Stimulated activated CD8-positive, alpha-beta memory T cell treated with anti-CD3 and anti-CD28 coated beads, Interleukin-4, amount 100 ng/mL, for 1 hour (primary cell): ENCODE measurements around the gene KDM2B.
"Not testable (repeated sequence)": the region's sequence is repeated elsewhere in the genome, so short reads cannot be mapped to it uniquely, and the experiment has no call there.

Experiments used
- DNase-seq, 2 donors: peaks; one replicate each; pipeline ENCODE4 v3.0.0-alpha.2; 2020; ENCODE audit warnings: low read depth in 2 of 2, low spot score in 1 of 2

Gene KDM2B

DNA sequence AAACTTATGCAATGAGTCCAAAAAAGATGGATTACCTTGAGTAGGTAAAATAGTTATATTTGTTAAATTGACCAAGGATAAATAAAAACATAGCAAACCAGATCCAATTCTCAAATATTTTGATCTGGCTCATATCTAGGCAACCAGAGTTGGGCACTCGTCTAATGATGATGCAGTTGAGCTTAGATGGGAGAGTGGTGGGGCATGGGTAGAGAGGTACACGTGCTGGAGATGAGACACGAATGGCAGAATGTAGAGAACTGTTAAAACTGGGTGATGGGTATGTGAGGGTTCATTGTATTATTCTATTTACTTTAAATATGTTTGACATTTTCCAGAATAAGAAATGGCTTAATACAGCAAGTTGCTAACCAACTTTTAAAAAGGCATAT is 188.5 kb downstream of the KDM2B start:
- DNase-seq, result no peak

DNA sequence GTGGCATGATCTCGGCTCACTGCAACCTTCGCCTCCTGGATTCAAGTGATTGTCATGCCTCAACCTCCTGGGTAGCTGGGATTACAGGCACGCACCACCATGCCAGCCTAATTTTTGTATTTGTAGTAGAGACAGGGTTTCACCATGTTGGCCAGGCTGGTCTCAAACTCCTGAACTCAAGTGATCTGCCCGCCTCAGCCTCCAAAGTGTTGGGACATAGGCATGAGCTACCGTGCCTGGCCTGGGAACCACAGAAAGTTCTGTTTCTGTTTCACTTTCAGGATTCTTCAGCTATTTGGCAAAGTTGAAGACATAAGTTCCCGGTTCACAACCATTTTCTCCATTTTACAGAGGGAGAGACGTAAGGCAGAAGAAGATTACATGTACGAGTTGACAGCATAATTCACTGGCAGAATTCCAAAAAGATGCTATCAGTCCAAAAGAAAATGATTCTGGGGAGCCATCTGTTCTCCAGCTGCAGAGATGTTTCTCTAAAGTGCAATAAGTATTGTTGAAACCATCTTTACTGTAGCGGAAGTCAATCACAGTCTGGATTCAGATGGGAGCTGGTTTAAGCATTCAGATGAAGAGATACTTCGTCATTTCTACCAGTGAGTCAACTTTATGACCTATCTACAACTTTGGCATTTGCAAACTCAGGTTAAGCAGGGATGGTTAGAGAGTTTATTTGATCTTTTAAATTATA is 189.1 kb downstream of the KDM2B start:
- DNase-seq, result no peak

DNA sequence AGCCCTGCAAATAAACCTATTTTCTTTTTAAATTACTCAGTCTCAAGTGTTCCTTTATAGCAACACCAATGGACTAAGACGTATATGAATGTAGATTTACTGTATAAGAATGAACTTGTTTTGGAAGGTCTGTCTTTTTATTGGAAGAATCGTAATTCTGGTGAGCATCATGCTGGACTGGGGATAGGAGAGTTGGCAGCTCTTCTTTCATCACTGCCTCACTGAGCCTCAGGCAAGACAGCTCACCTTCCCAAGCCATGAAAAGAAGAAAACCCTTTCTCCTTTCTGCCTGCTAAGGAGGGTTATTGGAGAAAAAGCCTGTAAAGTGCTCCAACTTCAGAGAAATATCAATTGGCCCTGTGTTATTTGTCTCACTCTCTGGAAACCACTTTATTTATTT is 190.0 kb downstream of the KDM2B start:
- no peak for DNase-seq

DNA sequence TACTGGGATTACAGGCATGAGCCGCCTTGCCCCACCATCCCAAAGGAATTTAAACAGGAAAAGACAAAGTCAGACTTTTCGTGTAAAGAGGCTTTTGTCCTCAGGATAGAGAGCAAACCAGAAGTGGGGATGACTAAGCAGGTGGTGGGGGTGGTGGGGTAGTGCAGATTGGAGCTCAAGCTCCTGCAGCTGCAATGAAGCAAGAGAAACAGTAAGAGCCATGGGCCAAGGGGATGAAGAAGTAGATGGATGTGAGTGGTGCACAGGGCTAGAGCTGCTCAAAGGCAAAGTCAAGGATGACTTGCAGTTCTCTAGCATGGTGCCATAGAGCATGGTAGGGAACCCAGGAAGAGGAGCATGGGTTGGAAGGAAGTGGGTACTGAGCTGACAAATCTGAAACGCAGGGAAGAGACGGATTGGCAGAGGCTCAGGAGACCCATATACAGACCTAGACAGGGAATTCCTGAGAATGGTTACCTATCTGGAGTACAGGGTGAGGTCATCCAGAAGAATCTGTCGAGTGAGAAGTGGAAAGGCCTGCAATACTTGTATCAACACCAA is 192.3 kb downstream of the KDM2B start:
- no peak for DNase-seq

DNA sequence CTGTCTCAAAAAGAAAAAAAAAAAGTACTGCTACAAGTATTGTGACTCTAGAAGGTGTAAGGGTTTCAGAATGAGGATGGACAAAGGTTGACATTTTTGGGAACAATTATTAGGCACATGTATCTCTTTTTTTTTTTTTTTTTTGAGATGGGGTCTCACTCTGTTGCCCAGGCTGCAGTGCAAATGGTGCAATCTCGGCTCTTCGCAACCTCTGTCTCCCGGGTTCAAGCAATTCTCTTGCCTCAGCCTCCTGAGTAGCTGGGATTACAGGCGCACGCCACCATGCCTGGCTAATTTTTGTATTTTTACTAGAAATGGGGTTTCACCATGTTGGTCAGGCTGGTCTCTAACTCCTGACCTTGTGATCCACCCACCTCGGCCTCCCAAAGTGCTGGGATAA is 195.9 kb downstream of the KDM2B start:
- DNase-seq, result not testable (repeated sequence)

DNA sequence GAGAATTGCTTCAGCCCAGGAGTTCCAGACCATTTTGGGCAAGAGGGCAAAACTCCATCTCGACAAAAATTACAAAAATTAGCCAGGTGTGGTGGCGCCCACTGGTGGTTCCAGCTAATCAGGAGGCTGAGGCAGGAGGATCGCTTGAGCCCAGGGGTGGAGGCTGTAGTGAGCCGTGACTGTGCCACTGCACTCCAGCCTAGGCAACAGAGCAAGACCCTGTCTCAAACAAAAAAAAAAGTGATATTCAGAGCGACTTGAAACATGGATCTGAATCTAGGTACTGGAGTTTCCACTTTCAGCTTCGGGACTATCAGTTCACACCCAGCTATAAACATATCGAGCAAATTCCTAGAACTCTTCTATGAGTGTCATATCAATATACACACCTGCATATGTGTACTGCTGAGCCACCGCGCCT is 197.2 kb downstream of the KDM2B start:
- DNase-seq, result no peak

DNA sequence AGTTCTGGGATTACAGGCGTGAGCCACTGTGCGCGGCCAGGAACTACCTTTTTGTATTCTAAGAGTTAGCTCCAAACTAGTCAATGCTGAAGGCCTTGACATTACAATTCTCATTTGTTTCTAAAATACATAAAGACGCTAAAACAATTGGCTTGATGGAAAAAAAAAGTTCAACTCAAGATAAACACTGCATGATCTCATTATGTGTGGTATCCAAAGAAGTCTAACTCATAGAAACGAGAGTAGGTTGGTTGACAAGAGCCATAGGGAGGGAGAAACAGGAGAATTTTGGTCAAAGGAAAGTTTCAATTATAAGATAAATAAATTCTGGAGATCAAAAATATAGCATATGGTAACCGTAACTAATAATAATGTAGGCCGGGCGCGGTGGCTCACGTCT is 200.9 kb downstream of the KDM2B start:
- DNase-seq, result no peak
